Lung (tissue), 12 donors: ENCODE results near the gene TBC1D1. TPM values are rescaled to one million over a fixed set of nuclear protein-coding genes. Genes with fewer than 3 reads are reported as not detected.

Experiments
- ATAC-seq: fragments of 200-7000 bp; cut with Tn5 transposase; one replicate; pipeline ENCODE4 v1.9.1; 2020; ENCODE audit warnings: moderate number of reproducible peaks; ENCODE audit not compliant: insufficient read depth, low FRiP score
- DNase-seq, 3 donors: peaks; one replicate each; pipeline ENCODE4 v3.0.0-alpha.2; 2013 to 2017
- H3K27ac ChIP-seq, 2 donors: one replicate each; pipeline ENCODE4 v1.5.1; 2013; ENCODE audit warnings: mild to moderate bottlenecking in 2 of 2, moderate library complexity in 2 of 2, control low read depth in 1 of 2, inconsistent platforms in 1 of 2, low read depth in 1 of 2, low read length in 1 of 2
- H3K27me3 ChIP-seq, 3 donors: one replicate each; pipeline ENCODE4 v1.5.1; 2013; ENCODE audit warnings: low read length in 2 of 3; ENCODE audit not compliant: control insufficient read depth in 3 of 3, insufficient read depth in 3 of 3
- H3K36me3 ChIP-seq, 4 donors: one replicate each; pipeline ENCODE4 v1.5.1; 2013; ENCODE audit warnings: low read length in 4 of 4, mild to moderate bottlenecking in 1 of 4, moderate library complexity in 1 of 4; ENCODE audit not compliant: control insufficient read depth in 4 of 4, insufficient read depth in 4 of 4
- H3K4me1 ChIP-seq, 5 donors: one replicate each; pipeline ENCODE4 v1.5.1; 2013; ENCODE audit warnings: low read length in 5 of 5, mild to moderate bottlenecking in 2 of 5, moderate library complexity in 1 of 5; ENCODE audit not compliant: control insufficient read depth in 5 of 5, insufficient read depth in 5 of 5
- H3K4me3 ChIP-seq: one replicate; pipeline ENCODE4 v1.5.1; 2013; ENCODE audit warnings: mild to moderate bottlenecking, control low read depth, moderate library complexity
- H3K9ac ChIP-seq, 2 donors: one replicate each; pipeline ENCODE4 v1.5.1; 2013; ENCODE audit warnings: low read length in 2 of 2, control low read depth in 1 of 2; ENCODE audit not compliant: insufficient read depth in 1 of 2
- H3K9me3 ChIP-seq, 4 donors: one replicate each; pipeline ENCODE4 v1.5.1; 2013; ENCODE audit warnings: low read length in 3 of 4, mild to moderate bottlenecking in 1 of 4, moderate library complexity in 1 of 4; ENCODE audit not compliant: control insufficient read depth in 4 of 4, insufficient read depth in 3 of 4
- CTCF ChIP-seq: IDR thresholded peaks from 2 replicates; pipeline ENCODE4 v1.5.1; 2012; ENCODE audit warnings: mild to moderate bottlenecking; ENCODE audit errors: control extremely low read depth, extremely low read depth
- WGBS, 2 donors: extraction: QIAGEN DNeasy Blood & Tissue Kit; methylation state at CpG; one replicate each; pipeline ENCODE4 v1.1.7; 2013; 5-methylcytosine and 5-hydroxymethylcytosine counted together
- polyA plus RNA-seq, 2 donors: library from polyadenylated mRNA; stranded (reverse); fragments of 200-250 nt; gene quantifications; one replicate each; pipeline ENCODE4 v1.2.1, GENCODE V29; 2013
- total RNA-seq, 2 donors: library from RNA; depleted of rRNA in 1 of 2; stranded (reverse); fragments of >200 nt in 1 of 2; gene quantifications; one replicate each; pipeline ENCODE4 v1.2.1, GENCODE V29; 2014 to 2021
- donor health status: control.
- donor health status: control.
- donor health status: Bipolar disorder and iron deficiency.
- donor health status: healthy.
- donor health status: DM: yes; HTN: yes; CAD: no.

TBC1D1 gene
- total and polyA plus RNA-seq, 4 donors = 23.6 to 71.1 (median 43.9) TPM

GRCh38 chr4:37910091-37910486, 19.2 kb downstream of the TBC1D1 start:
- no peak for DNase-seq
- ATAC-seq = no peak
- Histone ChIP-seq H3K9ac (no peak overlapping the region), H3K4me1 (peaks cover 0 to 16% (median 0%) of the 10 kb centered on the region in 5 donors), H3K27ac (no peak overlapping the region), H3K4me3 (no peak overlapping the region), H3K36me3 (peaks cover 0 to 4% (median 0%) of the 10 kb centered on the region in 4 donors), H3K9me3 (no peaks in the 10 kb centered on the region), H3K27me3 (no peaks in the 10 kb centered on the region)
- 88 to 91% methylated on average over 1 of the region's 1 CpG for WGBS, 2 donors
- no peak for TF ChIP-seq CTCF

GRCh38 chr4:37914539-37914938, 23.7 kb downstream of the TBC1D1 start:
- 87 to 93% methylated on average over 3 of the region's 3 CpGs for WGBS, 2 donors
- Histone ChIP-seq H3K36me3 (peaks cover 0 to 3% (median 0%) of the 10 kb centered on the region in 4 donors), H3K27me3 (no peaks in the 10 kb centered on the region), H3K9me3 (no peaks in the 10 kb centered on the region), H3K4me3 (no peak overlapping the region), H3K9ac (no peak overlapping the region), H3K27ac (no peak overlapping the region), H3K4me1 (peaks cover 0 to 15% (median 0%) of the 10 kb centered on the region in 5 donors)
- no peak for TF ChIP-seq CTCF
- DNase-seq (no peak), ATAC-seq (no peak)

GRCh38 chr4:37917388-37917787, 26.5 kb downstream of the TBC1D1 start:
- DNase-seq = no peak
- Histone ChIP-seq H3K27me3 (no peaks in the 10 kb centered on the region), H3K9me3 (no peaks in the 10 kb centered on the region), H3K36me3 (peaks cover 0 to 3% (median 0%) of the 10 kb centered on the region in 4 donors), H3K4me1 (peaks cover 0 to 3% (median 0%) of the 10 kb centered on the region in 5 donors), H3K27ac (no peak overlapping the region), H3K4me3 (no peak overlapping the region), H3K9ac (no peak overlapping the region)
- 85 to 97% methylated on average over 7 of the region's 7 CpGs for WGBS, 2 donors
- ATAC-seq = no peak
- no peak for TF ChIP-seq CTCF

GRCh38 chr4:37918653-37919052, 27.8 kb downstream of the TBC1D1 start:
- Histone ChIP-seq H3K27me3 (no peaks in the 10 kb centered on the region), H3K4me1 (peaks cover 0 to 3% (median 0%) of the 10 kb centered on the region in 5 donors), H3K9me3 (no peaks in the 10 kb centered on the region), H3K4me3 (no peak overlapping the region), H3K36me3 (peaks cover 0 to 3% (median 0%) of the 10 kb centered on the region in 4 donors), H3K27ac (no peak overlapping the region), H3K9ac (no peak overlapping the region)
- no peak for ATAC-seq
- no peak for DNase-seq
- 90 to 96% methylated on average over 3 of the region's 3 CpGs for WGBS, 2 donors
- TF ChIP-seq CTCF = no peak
